Muscle layer of colon (tissue), 2 donors: ENCODE results near the gene SEZ6L.

Experiments used
- H3K27ac ChIP-seq: one replicate; pipeline ENCODE4 v1.7.0; 2013; ENCODE audit warnings: low read depth, mild to moderate bottlenecking, low read length, moderate library complexity
- H3K27me3 ChIP-seq, 2 donors: one replicate each; pipeline ENCODE4 v1.7.0; 2013; ENCODE audit warnings: low read length in 2 of 2, mild to moderate bottlenecking in 2 of 2; ENCODE audit not compliant: insufficient read depth in 2 of 2, control insufficient read depth in 1 of 2
- H3K36me3 ChIP-seq: one replicate; pipeline ENCODE4 v1.7.0; 2013; ENCODE audit warnings: mild to moderate bottlenecking, low read length; ENCODE audit not compliant: insufficient read depth
- H3K4me1 ChIP-seq: one replicate; pipeline ENCODE4 v1.7.0; 2013; ENCODE audit warnings: mild to moderate bottlenecking, low read length; ENCODE audit not compliant: insufficient read depth
- H3K4me3 ChIP-seq, 2 donors: one replicate each; pipeline ENCODE4 v1.7.0; 2013; ENCODE audit warnings: low read length in 2 of 2, low read depth in 1 of 2, mild to moderate bottlenecking in 1 of 2, moderate library complexity in 1 of 2
- H3K9ac ChIP-seq: one replicate; pipeline ENCODE4 v1.7.0; 2013; ENCODE audit warnings: low read length
- H3K9me3 ChIP-seq: one replicate; pipeline ENCODE4 v1.7.0; 2013; ENCODE audit warnings: mild to moderate bottlenecking, low read length
- donor health status: abdominal sarcoma.
- donor health status: Adenocarcinoma of cecum.

SEZ6L gene

GRCh38 chr22:26159886-26160285, 9.4 kb upstream of the SEZ6L start:
- no peak overlapping the region for H3K27ac ChIP-seq
- H3K4me3 ChIP-seq, result no peak overlapping the region
- no peaks in the 10 kb centered on the region for H3K36me3 ChIP-seq
- H3K4me1 ChIP-seq, result peaks cover 3% of the 10 kb centered on the region
- H3K9ac ChIP-seq, result no peak overlapping the region
- peaks cover 13 to 15% of the 10 kb centered on the region in 2 donors for H3K27me3 ChIP-seq
- H3K9me3 ChIP-seq, result no peaks in the 10 kb centered on the region

- Histone ChIP-seq H3K4me3 (no peak overlapping the region), H3K36me3 (no peaks in the 10 kb centered on the region), H3K4me1 (peaks cover 3% of the 10 kb centered on the region), H3K9me3 (no peaks in the 10 kb centered on the region), H3K27me3 (peaks cover 13 to 15% of the 10 kb centered on the region in 2 donors), H3K27ac (no peak overlapping the region), H3K9ac (no peak overlapping the region)
Observed at GRCh38 chr22:26161746-26162145, 7.5 kb upstream of the SEZ6L start.

GRCh38 chr22:26162926-26163325, 6.3 kb upstream of the SEZ6L start:
- peaks cover 3% of the 10 kb centered on the region for H3K4me1 ChIP-seq
- H3K9me3 ChIP-seq, result no peaks in the 10 kb centered on the region
- H3K27ac ChIP-seq, result no peak overlapping the region
- H3K27me3 ChIP-seq, result peaks cover 15 to 20% of the 10 kb centered on the region in 2 donors
- no peak overlapping the region for H3K4me3 ChIP-seq
- H3K9ac ChIP-seq, result no peak overlapping the region
- H3K36me3 ChIP-seq, result no peaks in the 10 kb centered on the region

GRCh38 chr22:26164174-26164573, 5.1 kb upstream of the SEZ6L start:
- Histone ChIP-seq H3K9ac (no peak overlapping the region), H3K27me3 (peaks cover 8 to 22% of the 10 kb centered on the region in 2 donors), H3K36me3 (no peaks in the 10 kb centered on the region)

GRCh38 chr22:26168330-26168851, 871 bp upstream of the SEZ6L start:
- Histone ChIP-seq H3K4me3 (peak overlapping the region in 1 of 2 donors; percentile 46), H3K4me1 (peaks cover 16% of the 10 kb centered on the region), H3K27me3 (peaks cover 20 to 45% of the 10 kb centered on the region in 2 donors)

More at GRCh38 chr22:26164174-26164573, 5.1 kb upstream of the SEZ6L start:
- H3K9me3 ChIP-seq, result no peaks in the 10 kb centered on the region
- no peak overlapping the region for H3K27ac ChIP-seq
- H3K4me1 ChIP-seq, result peaks cover 8% of the 10 kb centered on the region
- no peak overlapping the region for H3K4me3 ChIP-seq

GRCh38 chr22:26168939-26169314, 335 bp upstream of the SEZ6L start:
- peaks cover 20 to 45% of the 10 kb centered on the region in 2 donors for H3K27me3 ChIP-seq

More at GRCh38 chr22:26168330-26168851, 871 bp upstream of the SEZ6L start:
- Histone ChIP-seq H3K27ac (no peak overlapping the region), H3K9ac (no peak overlapping the region), H3K36me3 (no peaks in the 10 kb centered on the region), H3K9me3 (no peaks in the 10 kb centered on the region)

GRCh38 chr22:26170112-26170492, 840 bp downstream of the SEZ6L start:
- H3K9ac ChIP-seq, result no peak overlapping the region
- H3K4me1 ChIP-seq, result peaks cover 12% of the 10 kb centered on the region
- no peaks in the 10 kb centered on the region for H3K9me3 ChIP-seq
- H3K36me3 ChIP-seq, result no peaks in the 10 kb centered on the region
- no peak overlapping the region for H3K27ac ChIP-seq
- peaks cover 20 to 45% of the 10 kb centered on the region in 2 donors for H3K27me3 ChIP-seq
- H3K4me3 ChIP-seq, result peak overlapping the region; percentile 22 to 43

More at GRCh38 chr22:26168939-26169314, 335 bp upstream of the SEZ6L start:
- Histone ChIP-seq H3K36me3 (no peaks in the 10 kb centered on the region), H3K27ac (no peak overlapping the region), H3K4me1 (peaks cover 15% of the 10 kb centered on the region), H3K9me3 (no peaks in the 10 kb centered on the region), H3K4me3 (peak overlapping the region in 1 of 2 donors; percentile 46), H3K9ac (no peak overlapping the region)

GRCh38 chr22:26170795-26171580, 1.7 kb downstream of the SEZ6L start:
- no peak overlapping the region for H3K4me3 ChIP-seq
- H3K27me3 ChIP-seq, result peaks cover 20 to 45% of the 10 kb centered on the region in 2 donors
- H3K36me3 ChIP-seq, result no peaks in the 10 kb centered on the region
- no peak overlapping the region for H3K9ac ChIP-seq
- H3K4me1 ChIP-seq, result peaks cover 12% of the 10 kb centered on the region
- H3K27ac ChIP-seq, result no peak overlapping the region
- H3K9me3 ChIP-seq, result no peaks in the 10 kb centered on the region

GRCh38 chr22:26172389-26172990, 3.2 kb downstream of the SEZ6L start:
- no peaks in the 10 kb centered on the region for H3K9me3 ChIP-seq
- H3K4me3 ChIP-seq, result no peak overlapping the region
- no peaks in the 10 kb centered on the region for H3K36me3 ChIP-seq
- H3K9ac ChIP-seq, result no peak overlapping the region
- H3K27me3 ChIP-seq, result peaks cover 20 to 43% of the 10 kb centered on the region in 2 donors
- H3K4me1 ChIP-seq, result peaks cover 12% of the 10 kb centered on the region
- H3K27ac ChIP-seq, result no peak overlapping the region

- H3K4me3 ChIP-seq, result no peak overlapping the region
- peaks cover 20 to 36% of the 10 kb centered on the region in 2 donors for H3K27me3 ChIP-seq
- no peak overlapping the region for H3K9ac ChIP-seq
- H3K36me3 ChIP-seq, result no peaks in the 10 kb centered on the region
- peaks cover 8% of the 10 kb centered on the region for H3K4me1 ChIP-seq
- no peaks in the 10 kb centered on the region for H3K9me3 ChIP-seq
- no peak overlapping the region for H3K27ac ChIP-seq
Observed at GRCh38 chr22:26174280-26174679, 5.0 kb downstream of the SEZ6L start.

GRCh38 chr22:26182723-26183122, 13.5 kb downstream of the SEZ6L start:
- H3K4me1 ChIP-seq, result no peaks in the 10 kb centered on the region
- no peak overlapping the region for H3K9ac ChIP-seq
- no peaks in the 10 kb centered on the region for H3K9me3 ChIP-seq
- no peak overlapping the region for H3K4me3 ChIP-seq
- no peaks in the 10 kb centered on the region for H3K36me3 ChIP-seq
- H3K27me3 ChIP-seq, result peaks cover 0 to 9% of the 10 kb centered on the region in 2 donors
- no peak overlapping the region for H3K27ac ChIP-seq
